Stimulated activated CD8-positive, alpha-beta memory T cell treated with anti-CD3 and anti-CD28 coated beads, Interleukin-15, amount 100 ng/mL, for 1 hour (primary cell): Measurements from ENCODE around the gene ZFYVE28.
"Not testable (repeated sequence)": the region's sequence is repeated elsewhere in the genome, so short reads cannot be mapped to it uniquely, and the experiment has no call there.

Experiments used
- DNase-seq: peaks from one replicate; pipeline ENCODE4 v3.0.0-alpha.2; 2020; ENCODE audit warnings: low read depth

ZFYVE28 gene

DNA sequence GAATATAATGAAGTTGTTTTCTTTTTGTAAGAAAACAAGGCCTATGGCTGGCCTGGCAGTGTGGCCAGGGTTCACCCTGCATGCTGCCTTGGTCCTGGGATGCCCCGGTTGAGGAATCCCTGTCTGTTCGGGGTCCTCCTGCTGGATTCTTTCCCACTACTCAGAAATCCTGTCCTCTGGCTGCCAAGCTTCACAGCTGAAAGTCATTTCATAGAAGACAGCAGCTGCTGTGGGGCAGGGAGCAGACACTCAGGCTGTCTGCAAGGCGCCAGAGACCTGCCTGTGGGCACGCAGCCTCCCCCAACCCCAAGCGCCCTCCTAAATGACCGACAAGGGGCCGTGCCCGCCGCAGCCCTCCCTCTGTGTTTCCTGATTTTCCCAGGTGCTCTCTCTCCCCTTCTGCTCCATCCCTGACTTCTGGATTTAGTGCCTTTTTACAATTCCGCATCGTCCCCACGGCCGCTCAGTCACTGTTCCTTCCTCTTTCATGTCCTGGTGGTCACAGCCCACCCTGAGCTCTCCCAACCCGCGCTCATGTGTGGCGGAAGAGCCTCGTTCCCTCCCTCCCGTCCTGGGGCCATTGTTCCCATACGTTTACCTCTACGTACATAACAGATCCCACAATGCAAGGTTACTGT is 27.5 kb downstream of the ZFYVE28 start:
- DNase-seq = no peak

DNA sequence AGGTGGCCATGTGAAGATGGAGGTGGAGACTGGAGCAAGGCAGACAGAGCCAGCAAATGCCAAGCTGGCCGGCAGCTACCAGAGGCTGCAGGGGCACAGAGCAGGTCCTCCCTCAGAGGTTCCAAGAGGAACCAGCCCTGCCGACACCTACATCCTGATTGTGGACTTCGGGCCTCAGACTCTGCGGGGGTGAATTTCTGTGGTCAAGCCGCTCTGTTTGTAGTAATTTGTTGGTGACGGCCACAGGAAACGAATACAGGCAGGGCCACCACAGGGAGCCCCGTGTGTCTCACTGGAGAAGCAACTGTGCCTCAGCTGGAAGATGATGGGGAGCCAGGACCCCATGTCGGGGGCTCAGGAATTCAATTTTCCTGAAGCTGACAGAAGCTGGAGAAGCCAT is 28.3 kb downstream of the ZFYVE28 start:
- DNase-seq = no peak

- no peak for DNase-seq
Observed at GRCh38 chr4:2389691-2390090, 28.8 kb downstream of the ZFYVE28 start.

DNA sequence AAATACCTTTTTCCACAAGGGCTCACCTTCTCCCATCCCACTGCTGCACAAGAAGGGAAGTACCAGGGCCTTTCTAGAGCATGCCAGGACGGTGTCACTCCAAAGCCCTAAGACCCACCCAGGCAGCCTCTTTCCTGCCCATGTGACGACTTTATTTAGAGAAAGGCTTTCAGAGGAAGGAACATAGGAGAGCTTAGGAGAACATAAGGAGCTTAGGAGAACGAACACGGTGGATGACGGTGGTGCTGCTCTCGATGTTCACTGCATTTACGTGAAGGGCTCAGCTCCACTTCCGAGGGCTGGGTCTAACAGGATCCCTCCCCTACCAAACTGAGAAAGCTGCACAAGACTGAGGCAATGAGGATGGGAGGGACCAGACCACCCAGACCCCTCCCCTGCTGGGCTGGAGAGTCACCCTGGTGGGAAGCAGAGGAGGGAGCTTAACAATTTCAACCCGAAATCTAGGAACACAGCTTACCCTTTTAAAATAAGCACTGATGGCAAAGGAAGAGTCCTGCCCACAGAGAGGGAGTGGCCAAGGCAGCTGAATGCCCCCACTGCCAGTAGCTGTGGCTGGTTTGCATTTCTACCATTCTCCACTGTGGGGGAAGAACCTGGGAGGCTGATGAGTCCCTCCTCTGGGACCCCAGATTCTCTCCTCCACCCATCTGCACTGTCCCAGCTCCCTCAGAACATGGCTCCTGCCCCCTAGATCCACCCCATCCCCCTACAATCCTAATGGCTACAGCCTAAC is 29.8 kb downstream of the ZFYVE28 start:
- DNase-seq = no peak

DNA sequence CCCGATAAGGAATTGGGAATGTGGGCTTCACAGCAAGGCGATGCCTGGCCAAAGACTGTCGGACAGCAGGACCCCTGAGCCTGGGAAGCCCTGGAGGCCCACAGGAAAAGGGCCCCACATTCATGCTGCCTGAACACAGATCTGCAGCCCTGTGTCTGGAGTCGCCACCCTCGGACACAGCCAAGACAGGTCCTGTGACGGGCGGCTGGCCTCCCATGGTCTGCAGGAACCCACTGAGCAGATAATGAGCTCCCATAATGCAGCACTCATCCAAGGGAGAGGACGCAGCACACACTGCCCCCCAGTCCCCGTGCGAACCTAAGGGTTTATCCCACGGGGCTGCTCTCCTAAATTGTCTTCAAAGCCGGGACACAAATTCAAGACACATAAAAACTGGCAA is 30.6 kb downstream of the ZFYVE28 start:
- no peak for DNase-seq

- no peak for DNase-seq
Observed at GRCh38 chr4:2387218-2387617, 31.2 kb downstream of the ZFYVE28 start.

- DNase-seq = no peak
Observed at GRCh38 chr4:2386717-2387116, 31.7 kb downstream of the ZFYVE28 start.

DNA sequence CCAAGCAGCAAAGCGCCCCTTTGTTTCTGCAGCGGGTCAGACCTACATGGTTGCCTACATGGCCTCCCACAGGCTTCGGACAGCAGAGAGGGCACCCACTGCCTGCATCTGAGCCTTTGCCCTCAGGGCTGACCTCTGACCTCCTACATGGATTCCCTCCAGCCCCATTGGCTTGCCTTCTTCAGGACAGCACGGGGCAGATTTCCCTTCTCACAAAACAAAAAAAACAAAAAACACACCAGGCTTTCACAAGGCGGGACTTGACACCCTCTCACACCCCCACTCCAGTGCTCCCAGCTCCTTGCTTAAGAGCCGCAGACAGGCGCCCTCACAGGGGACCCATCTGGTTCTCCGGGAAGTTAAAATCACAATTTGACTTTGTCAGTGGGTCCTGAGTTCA is 32.9 kb downstream of the ZFYVE28 start:
- no peak for DNase-seq

DNA sequence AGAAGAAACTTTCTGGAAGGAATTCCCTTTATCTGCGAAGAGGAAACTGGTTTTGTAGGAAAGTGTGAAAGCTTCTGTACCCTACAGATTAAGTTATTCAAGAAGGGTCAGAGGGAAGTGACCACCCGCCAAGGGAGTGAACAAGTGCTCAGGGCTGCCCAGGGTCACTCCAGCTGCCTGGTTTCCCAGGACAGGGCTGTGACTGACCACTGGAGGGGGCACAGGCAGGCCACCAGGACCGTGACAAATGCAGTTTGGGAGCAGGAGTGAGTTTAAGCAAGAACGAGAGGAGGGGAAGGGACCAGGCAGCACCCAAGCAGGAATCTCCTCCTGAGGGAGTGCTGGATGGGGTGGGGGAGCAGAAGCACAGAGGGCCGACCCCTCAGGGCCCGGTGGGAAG is 34.2 kb downstream of the ZFYVE28 start:
- no peak for DNase-seq

- no peak for DNase-seq
Observed at GRCh38 chr4:2383760-2384159, 34.7 kb downstream of the ZFYVE28 start.

GRCh38 chr4:2383220-2383631 is 35.2 kb downstream of the ZFYVE28 start:
- not testable (repeated sequence) for DNase-seq

DNA sequence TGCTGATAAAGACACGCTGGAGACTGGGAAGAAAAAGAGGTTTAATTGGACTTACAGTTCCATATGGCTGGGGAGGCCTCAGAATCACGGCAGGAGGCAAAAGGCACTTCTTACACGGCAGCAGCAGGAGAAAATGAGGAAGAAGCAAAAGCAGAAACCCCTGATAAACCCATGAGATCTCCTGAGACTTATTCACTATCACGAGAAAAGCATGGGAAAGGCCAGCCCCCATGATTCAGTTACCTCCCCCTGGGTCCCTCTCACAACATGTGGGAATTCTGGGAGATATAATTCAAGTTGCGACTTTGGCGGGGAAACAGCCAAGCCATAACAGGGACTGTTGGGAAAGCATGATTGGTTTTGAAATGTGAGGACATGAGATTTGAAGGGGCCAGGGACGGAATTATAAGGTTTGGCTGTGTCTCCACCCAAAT is 35.7 kb downstream of the ZFYVE28 start:
- not testable (repeated sequence) for DNase-seq

GRCh38 chr4:2380589-2380988 is 37.9 kb downstream of the ZFYVE28 start:
- DNase-seq = not testable (repeated sequence)

- DNase-seq = no peak
Observed at GRCh38 chr4:2378898-2379297, 39.5 kb downstream of the ZFYVE28 start.

DNA sequence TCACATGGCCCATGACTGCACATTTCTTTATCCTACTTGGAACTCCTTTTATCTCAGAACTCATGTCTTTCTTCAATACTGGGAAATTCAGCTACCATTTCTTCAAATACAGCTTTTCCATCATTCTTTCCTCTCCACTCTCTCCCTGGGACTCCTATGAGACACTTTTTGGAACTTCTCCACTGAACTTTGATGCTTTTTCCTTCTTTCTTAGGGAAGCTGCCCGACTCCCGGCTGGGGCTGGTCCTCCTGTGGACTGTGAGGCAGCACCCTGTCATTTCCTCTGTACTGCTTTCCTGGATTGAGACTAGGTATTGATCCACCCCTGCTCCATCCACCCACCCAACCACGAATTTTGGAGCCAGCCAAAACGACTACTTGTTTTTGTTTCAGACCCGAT is 40.0 kb downstream of the ZFYVE28 start:
- DNase-seq = no peak

DNA sequence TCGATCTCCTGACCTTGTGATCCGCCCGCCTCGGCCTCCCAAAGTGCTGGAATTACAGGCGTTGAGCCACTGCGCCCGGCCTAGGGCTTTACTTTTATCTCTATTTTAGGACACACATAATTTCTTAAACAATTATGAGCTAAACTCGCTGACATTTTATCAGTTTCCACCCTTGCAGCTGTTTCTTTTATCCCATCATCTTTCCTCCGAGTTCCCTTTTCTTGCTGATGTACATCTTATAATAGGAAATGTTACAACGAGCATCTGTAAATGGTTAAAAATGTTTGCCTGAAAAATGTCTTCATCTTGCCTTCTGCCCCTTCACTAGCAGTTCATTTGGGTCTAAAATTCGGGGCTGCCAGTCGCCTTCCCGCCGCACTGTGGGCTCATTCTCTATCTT is 41.2 kb downstream of the ZFYVE28 start:
- no peak for DNase-seq

DNA sequence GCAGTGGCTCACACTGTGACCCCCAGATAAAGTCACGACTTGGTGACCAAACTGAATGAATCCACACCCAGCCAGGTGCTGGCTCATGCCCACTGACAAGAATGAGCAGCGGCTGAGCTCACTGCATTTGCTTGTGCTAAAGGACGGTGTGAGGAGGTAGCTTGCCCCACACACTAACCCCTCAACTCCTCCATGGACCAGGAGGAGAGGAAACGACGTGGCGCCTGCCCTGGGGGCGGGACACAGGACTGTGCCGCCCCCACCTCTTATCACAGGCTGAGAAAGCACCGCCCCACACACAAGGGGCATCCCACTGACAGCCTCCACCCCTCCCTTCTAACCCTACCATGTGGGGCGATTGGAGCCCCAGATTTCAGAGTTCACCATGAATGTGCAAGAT is 43.0 kb downstream of the ZFYVE28 start:
- no peak for DNase-seq

DNA sequence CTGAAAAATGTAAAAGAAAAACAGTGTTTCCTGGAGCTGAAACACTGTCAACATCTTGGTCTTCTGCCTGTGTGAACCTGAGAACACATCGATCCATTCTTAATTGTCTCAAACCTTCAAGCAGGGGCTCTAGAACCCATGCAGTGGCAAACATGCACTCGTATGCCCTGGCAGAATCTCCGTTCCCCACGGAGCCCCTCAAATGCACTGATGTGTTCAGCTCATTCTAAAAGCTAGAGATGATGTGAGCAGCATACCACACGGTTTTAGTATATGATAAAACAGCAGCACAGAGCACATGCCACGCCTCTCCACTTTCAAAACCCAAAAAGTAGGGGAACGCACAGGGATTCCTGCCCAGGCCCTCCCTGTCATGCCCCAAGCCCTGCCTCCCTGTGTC is 44.9 kb downstream of the ZFYVE28 start:
- DNase-seq = no peak

GRCh38 chr4:2372488-2373030 is 45.9 kb downstream of the ZFYVE28 start:
- DNase-seq = no peak

- no peak for DNase-seq
Observed at GRCh38 chr4:2371765-2372487, 46.5 kb downstream of the ZFYVE28 start.

DNA sequence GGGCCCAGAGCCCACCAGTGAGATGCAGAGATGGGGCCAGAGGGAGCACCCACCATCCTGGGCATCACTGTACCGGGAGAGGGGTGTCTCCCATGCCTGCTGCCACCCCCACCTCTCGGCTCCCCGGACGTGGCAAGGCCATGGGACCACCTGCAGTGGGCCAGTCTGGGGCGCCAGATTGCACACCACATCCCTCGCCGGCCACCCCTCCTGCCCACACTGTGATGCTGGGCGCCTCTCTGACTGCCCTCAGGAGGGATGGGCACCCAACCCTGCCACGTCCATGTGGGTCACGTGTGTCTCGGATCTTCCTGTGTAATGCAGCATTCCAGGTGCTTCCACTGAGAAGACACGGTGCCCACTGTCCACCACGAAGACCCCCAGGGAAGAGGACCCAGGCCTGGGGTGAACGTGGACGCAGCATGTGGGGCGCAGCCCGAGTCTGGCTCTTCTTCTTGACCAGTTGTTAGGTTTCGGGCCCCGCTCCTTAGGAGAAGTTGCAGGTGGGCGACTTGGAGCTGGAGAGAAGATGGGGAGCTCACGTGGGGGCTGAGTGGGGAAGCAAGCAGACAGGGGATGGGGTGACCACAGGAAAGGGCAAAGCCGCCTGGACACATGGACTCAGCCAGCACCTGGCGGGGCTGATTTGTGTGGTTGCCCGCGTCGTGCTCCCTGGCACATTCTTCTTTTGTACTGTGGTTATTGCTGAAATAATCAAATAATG is 47.7 kb downstream of the ZFYVE28 start:
- no peak for DNase-seq

DNA sequence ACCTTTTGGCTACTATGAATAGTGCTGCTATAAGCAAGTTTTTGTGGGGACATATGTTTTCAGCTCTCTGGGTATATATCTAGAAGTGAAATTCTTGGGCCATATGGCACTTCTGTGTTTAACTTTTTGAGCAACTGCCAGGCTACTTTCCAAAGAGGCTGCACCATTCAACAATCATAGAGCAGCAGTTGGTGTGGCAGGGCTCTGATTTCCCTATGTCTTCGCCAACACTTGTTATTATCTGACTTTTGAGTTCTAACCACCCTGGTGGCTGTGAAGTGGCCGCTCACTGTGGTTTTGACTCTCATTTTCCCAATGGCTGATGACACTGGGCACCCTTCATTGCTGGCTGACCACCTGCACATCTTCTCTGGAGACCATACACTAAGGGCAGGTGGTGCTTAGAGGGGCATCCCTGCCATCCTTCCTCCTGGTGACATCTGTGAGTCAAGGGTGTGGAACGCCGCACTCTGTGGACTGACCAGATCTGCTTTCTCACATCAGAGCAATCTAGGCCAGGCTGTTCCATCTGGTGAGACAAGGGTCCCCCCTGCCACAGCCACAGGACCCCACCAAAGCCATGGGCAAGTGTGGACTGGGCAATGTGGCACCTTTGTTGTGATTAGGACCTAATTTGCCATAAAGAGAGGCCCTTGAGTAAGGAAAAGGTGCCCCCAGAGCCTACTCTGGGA is 49.6 kb downstream of the ZFYVE28 start:
- DNase-seq = no peak
